ENCODE data around the gene SESN1. TPM values are rescaled to one million over a fixed set of nuclear protein-coding genes. Genes with fewer than 3 reads are reported as not detected.

Gene SESN1
- polyA plus RNA-seq, 3 donors, result 1.8 to 21.0 (median 3.1) TPM

DNA sequence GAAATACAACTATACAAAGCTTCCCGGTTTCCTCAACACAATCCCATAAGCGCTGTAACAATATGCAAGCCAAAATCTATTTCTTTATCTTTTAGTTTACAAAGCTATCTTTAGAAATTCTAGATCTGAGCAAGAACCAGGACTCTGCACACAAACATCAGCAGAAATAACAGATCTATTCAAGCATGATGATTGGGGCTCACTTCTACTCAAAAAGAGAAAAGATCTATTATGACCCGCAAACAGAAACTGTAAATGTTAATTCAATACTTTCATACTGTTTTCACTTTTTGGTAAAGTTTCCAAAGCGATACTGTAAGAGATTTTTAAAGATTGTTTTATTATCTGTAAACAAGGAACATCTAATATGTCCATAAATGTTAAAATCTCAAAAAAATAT lies 86.6 kb downstream of the SESN1 start:
- no peaks in the 10 kb centered on the region for H3K36me3 ChIP-seq (replicated peaks in 1 of 2; ENCODE audit: control insufficient read depth in 1 of 2, insufficient read depth in 2 of 2, low read length in 2 of 2)
- no peaks in the 10 kb centered on the region for H3K9me3 ChIP-seq (replicated peaks in 1 of 2; ENCODE audit: control insufficient read depth in 1 of 2, insufficient read depth in 1 of 2, low read length in 2 of 2)
- DNase-seq, result no peak
- peak overlapping the region in 2 of 3 experiments; percentile 86 to 93 for H3K4me3 ChIP-seq (replicated peaks in 1 of 3; ENCODE audit: low read depth in 2 of 3, low read length in 3 of 3)
- intact Hi-C loops (cut with micrococcal nuclease), result no loop called here
- Mint-ChIP-seq H3K27me3 (ENCODE audit: low read depth in 3 of 3) (peaks cover 0 to 2% (median 1%) of the 10 kb centered on the region in 3 donors), H3K9me3 (no peaks in the 10 kb centered on the region), H3K36me3 (peaks cover 0 to 1% of the 10 kb centered on the region in 2 donors), H3K27ac (no peak overlapping the region), H3K4me1 (peaks cover 26% of the 10 kb centered on the region), H3K4me3 (peak overlapping the region in 1 of 2 donors; percentile 37)
- TF ChIP-seq, protein P1, sequence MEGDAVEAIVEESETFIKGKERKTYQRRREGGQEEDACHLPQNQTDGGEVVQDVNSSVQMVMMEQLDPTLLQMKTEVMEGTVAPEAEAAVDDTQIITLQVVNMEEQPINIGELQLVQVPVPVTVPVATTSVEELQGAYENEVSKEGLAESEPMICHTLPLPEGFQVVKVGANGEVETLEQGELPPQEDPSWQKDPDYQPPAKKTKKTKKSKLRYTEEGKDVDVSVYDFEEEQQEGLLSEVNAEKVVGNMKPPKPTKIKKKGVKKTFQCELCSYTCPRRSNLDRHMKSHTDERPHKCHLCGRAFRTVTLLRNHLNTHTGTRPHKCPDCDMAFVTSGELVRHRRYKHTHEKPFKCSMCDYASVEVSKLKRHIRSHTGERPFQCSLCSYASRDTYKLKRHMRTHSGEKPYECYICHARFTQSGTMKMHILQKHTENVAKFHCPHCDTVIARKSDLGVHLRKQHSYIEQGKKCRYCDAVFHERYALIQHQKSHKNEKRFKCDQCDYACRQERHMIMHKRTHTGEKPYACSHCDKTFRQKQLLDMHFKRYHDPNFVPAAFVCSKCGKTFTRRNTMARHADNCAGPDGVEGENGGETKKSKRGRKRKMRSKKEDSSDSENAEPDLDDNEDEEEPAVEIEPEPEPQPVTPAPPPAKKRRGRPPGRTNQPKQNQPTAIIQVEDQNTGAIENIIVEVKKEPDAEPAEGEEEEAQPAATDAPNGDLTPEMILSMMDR (IDR thresholded peaks at IDR 0.05), result no peak
- WGBS (ENCODE audit: insufficient coverage), result no CpG with 5 or more reads among the region's 4 CpGs
- H4K20me1 ChIP-seq (ENCODE audit: insufficient read depth, low read length), result no peaks in the 10 kb centered on the region
- H3K4me1 ChIP-seq (ENCODE audit: control insufficient read depth in 1 of 2, insufficient read depth in 2 of 2, low read length in 2 of 2), result peaks cover 4 to 11% of the 10 kb centered on the region in 2 donors
- no peak overlapping the region for H3K27ac ChIP-seq (ENCODE audit: low read depth in 1 of 2, low read length in 2 of 2)
- no peak overlapping the region for H2AFZ ChIP-seq (ENCODE audit: insufficient read depth, low read depth, low read length, poor library complexity, severe bottlenecking)
- H3K4me2 ChIP-seq (replicated peaks; ENCODE audit: extremely low read depth, low read length, poor library complexity, severe bottlenecking), result peak overlapping the region; percentile 86
- H3K9ac ChIP-seq (ENCODE audit: insufficient read depth, low read length, poor library complexity, severe bottlenecking), result no peak overlapping the region
- no peaks in the 10 kb centered on the region for H3K27me3 ChIP-seq (ENCODE audit: control insufficient read depth in 2 of 2, insufficient read depth in 2 of 2, low read length in 2 of 2)
- H3K79me2 ChIP-seq (ENCODE audit: insufficient read depth, low read length), result peaks cover 3% of the 10 kb centered on the region

DNA sequence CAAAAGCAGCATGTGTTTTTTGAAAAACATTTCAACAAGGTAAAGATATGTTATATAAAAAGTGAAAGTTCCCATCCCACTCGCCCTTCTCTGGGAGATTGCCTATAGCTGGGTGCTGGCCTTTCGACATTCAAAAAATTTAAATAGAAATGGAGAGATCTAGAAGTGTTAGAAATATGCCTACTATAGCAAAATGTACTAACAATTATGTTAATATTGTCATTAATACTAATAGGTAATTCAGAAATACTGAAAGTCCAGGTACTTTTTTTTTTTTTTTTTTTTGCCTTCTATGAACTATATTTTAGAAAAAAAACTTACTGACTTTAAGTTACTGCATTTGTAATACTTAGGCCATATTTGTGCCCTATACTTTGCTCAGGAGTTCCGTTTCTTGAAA lies 87.1 kb downstream of the SESN1 start:
- Histone ChIP-seq H3K27ac (ENCODE audit: low read depth in 1 of 2, low read length in 2 of 2) (no peak overlapping the region), H3K36me3 (replicated peaks in 1 of 2; ENCODE audit: control insufficient read depth in 1 of 2, insufficient read depth in 2 of 2, low read length in 2 of 2) (no peaks in the 10 kb centered on the region), H4K20me1 (ENCODE audit: insufficient read depth, low read length) (no peaks in the 10 kb centered on the region), H3K4me1 (ENCODE audit: control insufficient read depth in 1 of 2, insufficient read depth in 2 of 2, low read length in 2 of 2) (peaks cover 0 to 9% of the 10 kb centered on the region in 2 donors), H3K79me2 (ENCODE audit: insufficient read depth, low read length) (peaks cover 3% of the 10 kb centered on the region), H3K9me3 (replicated peaks in 1 of 2; ENCODE audit: control insufficient read depth in 1 of 2, insufficient read depth in 1 of 2, low read length in 2 of 2) (no peaks in the 10 kb centered on the region), H3K9ac (ENCODE audit: insufficient read depth, low read length, poor library complexity, severe bottlenecking) (no peak overlapping the region), H3K27me3 (ENCODE audit: control insufficient read depth in 2 of 2, insufficient read depth in 2 of 2, low read length in 2 of 2) (no peaks in the 10 kb centered on the region), H3K4me3 (replicated peaks in 1 of 3; ENCODE audit: low read depth in 2 of 3, low read length in 3 of 3) (peak overlapping the region in 1 of 3 experiments; percentile 86), H3K4me2 (replicated peaks; ENCODE audit: extremely low read depth, low read length, poor library complexity, severe bottlenecking) (no peak overlapping the region), H2AFZ (ENCODE audit: insufficient read depth, low read depth, low read length, poor library complexity, severe bottlenecking) (no peak overlapping the region)
- peaks cover 0 to 1% of the 10 kb centered on the region in 2 donors for H3K36me3 Mint-ChIP-seq
- TF ChIP-seq, protein P1 (IDR thresholded peaks at IDR 0.05), result no peak
- H3K27me3 Mint-ChIP-seq (ENCODE audit: low read depth in 3 of 3), result peaks cover 0 to 2% (median 1%) of the 10 kb centered on the region in 3 donors
- peaks cover 22% of the 10 kb centered on the region for H3K4me1 Mint-ChIP-seq
- H3K4me3 Mint-ChIP-seq, result no peak overlapping the region
- no peak for DNase-seq
- no CpG with 5 or more reads among the region's 3 CpGs for WGBS (ENCODE audit: insufficient coverage)
- intact Hi-C loops (cut with micrococcal nuclease), result no loop called here
- no peaks in the 10 kb centered on the region for H3K9me3 Mint-ChIP-seq
- no peak overlapping the region for H3K27ac Mint-ChIP-seq
